Gastroesophageal sphincter (tissue), 4 donors: ENCODE data around the gene ABCA1. TPM values are rescaled to one million over a fixed set of nuclear protein-coding genes. Genes with fewer than 3 reads are reported as not detected.

Source experiments
- ATAC-seq: fragments of 150-250 bp; one replicate; pipeline ENCODE4 v1.9.1; 2016; ENCODE audit warnings: mild to moderate bottlenecking, moderate library complexity
- H3K27ac ChIP-seq, 4 donors: fragments of 200-600 bp; sonication (generic) in 3 of 4; 1 replicate in 3 of 4; 2 replicates in 1 of 4; pipeline ENCODE4 v1.5.1; 2016 to 2019
- H3K27me3 ChIP-seq: fragments of 200-600 bp; sonication (generic); one replicate; pipeline ENCODE4 v1.5.1; 2019
- H3K36me3 ChIP-seq, 2 donors: fragments of 200-600 bp; sonication (generic); one replicate each; pipeline ENCODE4 v1.5.1; 2019; ENCODE audit warnings: control low read depth in 1 of 2
- H3K4me1 ChIP-seq, 3 donors: fragments of 200-600 bp; sonication (generic); 1 replicate in 2 of 3; 2 replicates in 1 of 3; pipeline ENCODE4 v1.5.1; 2016 to 2019; ENCODE audit warnings: control low read depth in 2 of 3
- H3K4me3 ChIP-seq, 2 donors: fragments of 200-600 bp; sonication (generic); one replicate each; pipeline ENCODE4 v1.5.1; 2019; ENCODE audit warnings: mild to moderate bottlenecking in 1 of 2, moderate library complexity in 1 of 2
- H3K9me3 ChIP-seq, 3 donors: fragments of 200-600 bp; sonication (generic); one replicate each; pipeline ENCODE4 v1.5.1; 2017 to 2019; ENCODE audit warnings: control low read depth in 2 of 3
- CTCF ChIP-seq, 4 experiments: fragments of 200-600 bp in 2 of 4; fragments of 450-650 bp in 2 of 4; sonication (generic) in 1 of 4; IDR thresholded peaks; one replicate each; pipeline ENCODE4 v1.5.1; 2017 to 2019; ENCODE audit warnings: antibody characterized with exemption in 4 of 4, mild to moderate bottlenecking in 2 of 4, moderate library complexity in 2 of 4
- EP300 ChIP-seq: sonication (generic); formaldehyde crosslinking; IDR thresholded peaks from one replicate; pipeline ENCODE4 v1.6.1; 2017; ENCODE audit warnings: antibody characterized with exemption, mild to moderate bottlenecking
- POLR2A ChIP-seq, 2 donors: fragments of 450-650 bp; IDR thresholded peaks; one replicate each; pipeline ENCODE4 v1.6.1; 2017; ENCODE audit warnings: antibody characterized with exemption in 2 of 2, mild to moderate bottlenecking in 2 of 2, moderate library complexity in 1 of 2
- POLR2AphosphoS5 ChIP-seq: sonication (generic); formaldehyde crosslinking; IDR thresholded peaks from one replicate; pipeline ENCODE4 v1.6.1; 2017; ENCODE audit warnings: antibody characterized with exemption
- WGBS, 2 donors: methylation state at CpG; one replicate each; pipeline ENCODE4 v1.1.5; 2018; ENCODE audit warnings: low coverage in 1 of 2; 5-methylcytosine and 5-hydroxymethylcytosine counted together
- total RNA-seq, 4 donors: library from RNA; depleted of rRNA; stranded (reverse); fragments of >200 nt; gene quantifications; one replicate each; pipeline ENCODE4 v1.1.0, GENCODE V29; 2016

Gene ABCA1
- total RNA-seq, 4 donors from 2014 or later, result 46.2 to 91.5 (median 64.9) TPM

- ATAC-seq, result peak; percentile 81
- Histone ChIP-seq H3K36me3 (peaks cover 0 to 55% of the 10 kb centered on the region in 2 donors), H3K4me3 (no peak overlapping the region), H3K27ac (peak overlapping the region; percentile 30 to 75 (median 68)), H3K27me3 (no peaks in the 10 kb centered on the region), H3K9me3 (no peaks in the 10 kb centered on the region), H3K4me1 (peaks cover 24 to 84% (median 31%) of the 10 kb centered on the region in 3 donors)
- WGBS, 2 donors, result 25 to 52% methylated on average over 8 to 10 of the region's 12 CpGs
- TF ChIP-seq CTCF (IDR thresholded peaks at IDR 0.05), result no peak
- peak; percentile 63 for TF ChIP-seq POLR2AphosphoS5
Measured at GRCh38 chr9:104868687-104869404, 59.1 kb downstream of the ABCA1 start.

- H3K4me3 ChIP-seq, result no peak overlapping the region
- no peaks in the 10 kb centered on the region for H3K9me3 ChIP-seq
- no peak for ATAC-seq
- WGBS, 2 donors, result 52 to 62% methylated on average over 5 to 6 of the region's 8 CpGs
- peaks cover 0 to 55% of the 10 kb centered on the region in 2 donors for H3K36me3 ChIP-seq
- TF ChIP-seq POLR2AphosphoS5 (no peak), POLR2A (IDR thresholded peaks at IDR 0.05) (no peak), EP300 (no peak), CTCF (IDR thresholded peaks at IDR 0.05) (no peak)
- peak overlapping the region; percentile 30 to 75 (median 68) for H3K27ac ChIP-seq
- peaks cover 23 to 84% (median 25%) of the 10 kb centered on the region in 3 donors for H3K4me1 ChIP-seq
- no peaks in the 10 kb centered on the region for H3K27me3 ChIP-seq
Measured at GRCh38 chr9:104868303-104868686, 59.7 kb downstream of the ABCA1 start.

- TF ChIP-seq EP300, result no peak
- TF ChIP-seq POLR2AphosphoS5, result no peak
- TF ChIP-seq POLR2A (IDR thresholded peaks at IDR 0.05), result no peak
- TF ChIP-seq CTCF (IDR thresholded peaks at IDR 0.05), result no peak
- Histone ChIP-seq H3K4me3 (no peak overlapping the region), H3K27ac (no peak overlapping the region), H3K36me3 (peaks cover 0 to 66% of the 10 kb centered on the region in 2 donors), H3K9me3 (no peaks in the 10 kb centered on the region), H3K4me1 (peaks cover 18 to 70% (median 22%) of the 10 kb centered on the region in 3 donors), H3K27me3 (no peaks in the 10 kb centered on the region)
- WGBS, 2 donors, result 89 to 100% methylated on average over 1 of the region's 1 CpG
- no peak for ATAC-seq
Measured at GRCh38 chr9:104866191-104866590, 61.8 kb downstream of the ABCA1 start.

- ATAC-seq, result peak; percentile 12
- no peaks in the 10 kb centered on the region for H3K9me3 ChIP-seq
- no peak overlapping the region for H3K4me3 ChIP-seq
- TF ChIP-seq EP300, result no peak
- no peak for TF ChIP-seq CTCF (IDR thresholded peaks at IDR 0.05)
- no peak for TF ChIP-seq POLR2A (IDR thresholded peaks at IDR 0.05)
- no peak for TF ChIP-seq POLR2AphosphoS5
- WGBS, 2 donors, result 38 to 51% methylated on average over 1 to 5 of the region's 5 CpGs
- peaks cover 0 to 73% of the 10 kb centered on the region in 2 donors for H3K36me3 ChIP-seq
- H3K4me1 ChIP-seq, result peaks cover 12 to 58% (median 16%) of the 10 kb centered on the region in 3 donors
- peak overlapping the region in 1 of 4 donors; percentile 34 for H3K27ac ChIP-seq
- H3K27me3 ChIP-seq, result no peaks in the 10 kb centered on the region
Measured at GRCh38 chr9:104864675-104865104, 63.3 kb downstream of the ABCA1 start.
